Rectal smooth muscle tissue (tissue), 1 donor: Measurements from ENCODE around the gene RHEB.

Source experiments
- H3K27ac ChIP-seq: one replicate; pipeline ENCODE4 v1.7.0; 2013; ENCODE audit warnings: low read depth, low read length, inconsistent platforms
- H3K27me3 ChIP-seq: one replicate; pipeline ENCODE4 v1.7.0; 2013; ENCODE audit warnings: low read length; ENCODE audit not compliant: control insufficient read depth, insufficient read depth
- H3K36me3 ChIP-seq: one replicate; pipeline ENCODE4 v1.7.0; 2013; ENCODE audit warnings: low read length; ENCODE audit not compliant: control insufficient read depth, insufficient read depth
- H3K4me1 ChIP-seq: one replicate; pipeline ENCODE4 v1.7.0; 2013; ENCODE audit warnings: low read length; ENCODE audit not compliant: control insufficient read depth, insufficient read depth
- H3K4me3 ChIP-seq: one replicate; pipeline ENCODE4 v1.7.0; 2013; ENCODE audit warnings: low read length
- H3K9ac ChIP-seq: one replicate; pipeline ENCODE4 v1.7.0; 2013; ENCODE audit warnings: low read length

The RHEB gene

DNA sequence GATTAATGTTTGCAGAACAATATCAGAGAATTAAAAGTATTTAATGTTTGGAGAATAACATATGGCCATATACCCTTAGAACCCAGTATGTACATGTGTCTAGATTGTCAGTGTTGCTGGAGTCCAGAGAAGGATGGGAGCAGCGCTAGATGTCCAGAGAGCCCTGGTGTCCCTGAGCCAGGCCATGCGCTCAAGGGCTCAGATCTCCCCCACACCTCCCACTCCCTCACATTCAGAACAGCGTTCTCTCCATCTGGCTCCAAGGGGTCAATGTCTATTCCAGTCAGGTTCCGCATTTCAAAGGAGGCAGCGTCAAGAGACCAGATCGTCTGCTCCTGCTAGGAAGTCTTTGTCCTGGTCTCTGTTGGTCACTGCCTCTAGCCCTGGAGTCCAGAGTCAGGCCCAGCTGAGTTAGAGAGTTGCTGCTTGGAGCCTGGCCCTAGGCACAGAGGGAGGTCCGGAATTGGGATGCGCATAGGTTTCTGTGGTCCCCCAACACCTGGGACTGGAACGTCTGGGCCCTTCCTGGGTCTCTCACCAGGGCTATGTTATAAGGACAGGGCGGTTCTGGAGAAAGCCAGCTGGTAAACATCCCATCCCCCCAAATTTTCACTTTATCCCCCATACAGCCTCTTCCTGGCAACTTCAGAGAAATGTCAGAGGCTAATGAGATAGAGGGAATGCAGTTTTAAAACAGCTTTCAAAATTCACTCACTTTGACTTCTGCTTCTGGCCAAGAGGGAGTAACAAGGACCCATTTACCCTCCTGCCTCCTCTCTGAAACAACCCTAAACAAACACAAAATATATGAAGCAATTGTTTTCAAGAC lies 103.4 kb downstream of the RHEB start:
- H3K27me3 ChIP-seq = no peaks in the 10 kb centered on the region
- H3K27ac ChIP-seq = no peak overlapping the region
- H3K9ac ChIP-seq = no peak overlapping the region
- no peaks in the 10 kb centered on the region for H3K4me1 ChIP-seq
- H3K36me3 ChIP-seq = no peaks in the 10 kb centered on the region
- no peak overlapping the region for H3K4me3 ChIP-seq
